HG03103 (cell line): Measurements from ENCODE around the gene NOXA1.
"Not testable (repeated sequence)": the region's sequence is repeated elsewhere in the genome, so short reads cannot be mapped to it uniquely, and the experiment has no call there.

Experiments
- ATAC-seq: cut with Tn5 transposase; IDR thresholded peaks from one replicate; pipeline ENCODE4 v1.9.1; 2021; ENCODE audit warnings: low read depth; ENCODE audit not compliant: unreplicated experiment

NOXA1 gene

GRCh38 chr9:137404961-137405567 lies 18.1 kb upstream of the NOXA1 start:
- no peak for ATAC-seq

GRCh38 chr9:137405677-137406081 lies 17.5 kb upstream of the NOXA1 start:
- no peak for ATAC-seq

GRCh38 chr9:137406085-137406760 lies 17.0 kb upstream of the NOXA1 start:
- no peak for ATAC-seq

GRCh38 chr9:137406876-137407589 lies 16.2 kb upstream of the NOXA1 start:
- no peak for ATAC-seq

- ATAC-seq: no peak
These were observed 15.4 kb upstream of the NOXA1 start for GRCh38 chr9:137407590-137408300.

GRCh38 chr9:137408651-137409405 lies 14.4 kb upstream of the NOXA1 start:
- ATAC-seq: no peak

- no peak for ATAC-seq
These were observed 13.7 kb upstream of the NOXA1 start for GRCh38 chr9:137409515-137409914.

GRCh38 chr9:137410236-137410890 lies 12.8 kb upstream of the NOXA1 start:
- ATAC-seq: not testable (repeated sequence)

GRCh38 chr9:137410891-137411249 lies 12.3 kb upstream of the NOXA1 start:
- no peak for ATAC-seq

GRCh38 chr9:137411260-137411644 lies 11.9 kb upstream of the NOXA1 start:
- no peak for ATAC-seq

- no peak for ATAC-seq
These were observed 11.4 kb upstream of the NOXA1 start for GRCh38 chr9:137411645-137412380.

GRCh38 chr9:137412431-137412830 lies 10.8 kb upstream of the NOXA1 start:
- no peak for ATAC-seq

- no peak for ATAC-seq
These were observed 7.7 kb upstream of the NOXA1 start for GRCh38 chr9:137415451-137415850.

- no peak for ATAC-seq
These were observed 7.1 kb upstream of the NOXA1 start for GRCh38 chr9:137416006-137416562.

- ATAC-seq: no peak
These were observed 6.5 kb upstream of the NOXA1 start for GRCh38 chr9:137416563-137417151.

- ATAC-seq: no peak
These were observed 5.8 kb upstream of the NOXA1 start for GRCh38 chr9:137417161-137418021.

GRCh38 chr9:137421838-137422603 lies 1.2 kb upstream of the NOXA1 start:
- no peak for ATAC-seq
